Breast epithelium (tissue), 4 donors: ENCODE data around the gene NR5A2. TPM values are rescaled to one million over a fixed set of nuclear protein-coding genes. Genes with fewer than 3 reads are reported as not detected.

Experiments used
- DNase-seq, 2 donors: peaks; one replicate each; pipeline ENCODE4 v3.0.0-alpha.2; 2019; ENCODE audit warnings: low spot score in 2 of 2
- H3K27ac ChIP-seq, 2 donors: fragments of 200-600 bp; sonication (generic) in 1 of 2; one replicate each; pipeline ENCODE4 v1.5.1; 2016 to 2019; ENCODE audit warnings: mild to moderate bottlenecking in 1 of 2
- H3K27me3 ChIP-seq, 2 donors: fragments of 200-600 bp; sonication (generic) in 1 of 2; one replicate each; pipeline versions ENCODE4 v1.5.1 to v1.6.0; 2017 to 2019; ENCODE audit warnings: control low read depth in 1 of 2, mild to moderate bottlenecking in 1 of 2
- H3K36me3 ChIP-seq: fragments of 200-600 bp; one replicate; pipeline ENCODE4 v1.5.1; 2019
- H3K4me1 ChIP-seq, 2 donors: fragments of 200-600 bp; sonication (generic); one replicate each; pipeline ENCODE4 v1.5.1; 2016 to 2019; ENCODE audit warnings: control low read depth in 1 of 2
- H3K4me3 ChIP-seq, 3 donors: fragments of 200-600 bp; sonication (generic); 1 replicate in 2 of 3; 2 replicates in 1 of 3; pipeline ENCODE4 v1.5.1; 2016 to 2019; ENCODE audit warnings: mild to moderate bottlenecking in 3 of 3, moderate library complexity in 2 of 3
- H3K9me3 ChIP-seq, 2 donors: fragments of 200-600 bp; sonication (generic) in 1 of 2; one replicate each; pipeline ENCODE4 v1.5.1; 2016 to 2019; ENCODE audit warnings: control low read depth in 1 of 2
- POLR2A ChIP-seq: fragments of 450-650 bp; IDR thresholded peaks from one replicate; pipeline ENCODE4 v1.6.1; 2016; ENCODE audit warnings: antibody characterized with exemption, mild to moderate bottlenecking, moderate library complexity
- POLR2AphosphoS5 ChIP-seq, 3 donors: sonication (generic); formaldehyde crosslinking; IDR thresholded peaks; one replicate each; pipeline ENCODE4 v1.6.1; 2017; ENCODE audit warnings: antibody characterized with exemption in 3 of 3
- intact Hi-C: fragments of 100-400 bp; cut with DNase I; formaldehyde crosslinking; loops from one replicate; pipeline ENCODE4 v1.15.1; 2023; ENCODE audit warnings: low total_unique reads
- total RNA-seq, 3 donors: library from RNA; depleted of rRNA; stranded (reverse); fragments of >200 nt; gene quantifications; one replicate each; pipeline ENCODE4 v1.1.0, GENCODE V29; 2016
- TF ChIP-seq, protein P1 (sequence below), 3 donors: fragments of 450-650 bp; IDR thresholded peaks; one replicate each; pipeline ENCODE4 v1.5.1; 2016 to 2017; ENCODE audit warnings: antibody characterized with exemption in 3 of 3, mild to moderate bottlenecking in 3 of 3, moderate library complexity in 3 of 3

The NR5A2 gene
- total RNA-seq, 3 donors from 2014 or later: 4.1 to 5.6 (median 4.9) TPM

DNA sequence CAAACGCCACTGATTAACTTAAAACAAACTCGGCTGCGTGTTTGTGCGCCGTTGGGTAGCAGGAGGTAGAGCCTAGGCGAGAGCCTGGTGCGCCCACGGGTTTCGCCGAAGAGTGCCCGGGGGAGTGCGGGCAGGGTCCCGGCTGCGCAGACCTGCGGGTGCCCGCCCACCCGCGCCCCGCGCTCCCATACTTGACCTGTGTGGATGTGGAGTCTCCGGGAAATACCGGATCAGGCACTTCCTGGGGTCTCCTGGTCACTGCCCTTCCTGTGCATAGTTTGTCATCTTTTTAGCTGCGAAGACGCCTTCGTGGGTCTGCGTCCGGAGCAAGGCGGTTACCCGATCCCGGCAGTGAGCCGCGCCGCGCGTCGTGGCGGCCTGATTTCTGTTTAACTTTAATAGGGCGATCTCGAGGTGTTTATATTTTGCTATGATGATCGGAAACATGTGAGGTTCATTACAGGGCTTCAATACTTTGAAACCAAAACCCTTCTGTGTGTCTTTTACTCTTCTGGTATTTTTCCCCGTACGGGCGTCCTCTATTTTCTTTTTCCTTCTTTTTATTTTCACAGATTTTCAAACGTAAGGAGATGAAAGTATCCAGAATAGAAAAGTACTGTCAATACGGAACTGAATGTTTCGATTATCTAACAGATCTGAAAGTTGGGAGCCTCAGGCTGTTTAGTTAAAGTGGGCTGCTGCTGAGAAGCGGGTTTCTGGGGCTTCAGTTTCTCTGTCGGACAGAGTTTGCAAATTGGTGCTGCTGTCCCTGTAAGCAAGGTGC, 15.2 kb downstream of the NR5A2 start:
- H3K4me1 ChIP-seq: peaks cover 0 to 14% of the 10 kb centered on the region in 2 donors
- intact Hi-C loops: no loop called here
- H3K9me3 ChIP-seq: no peaks in the 10 kb centered on the region
- peak overlapping the region; percentile 29 to 56 for H3K27ac ChIP-seq
- TF ChIP-seq POLR2A (no peak), POLR2AphosphoS5 (IDR thresholded peaks at IDR 0.05) (no peak)
- TF ChIP-seq, protein P1, sequence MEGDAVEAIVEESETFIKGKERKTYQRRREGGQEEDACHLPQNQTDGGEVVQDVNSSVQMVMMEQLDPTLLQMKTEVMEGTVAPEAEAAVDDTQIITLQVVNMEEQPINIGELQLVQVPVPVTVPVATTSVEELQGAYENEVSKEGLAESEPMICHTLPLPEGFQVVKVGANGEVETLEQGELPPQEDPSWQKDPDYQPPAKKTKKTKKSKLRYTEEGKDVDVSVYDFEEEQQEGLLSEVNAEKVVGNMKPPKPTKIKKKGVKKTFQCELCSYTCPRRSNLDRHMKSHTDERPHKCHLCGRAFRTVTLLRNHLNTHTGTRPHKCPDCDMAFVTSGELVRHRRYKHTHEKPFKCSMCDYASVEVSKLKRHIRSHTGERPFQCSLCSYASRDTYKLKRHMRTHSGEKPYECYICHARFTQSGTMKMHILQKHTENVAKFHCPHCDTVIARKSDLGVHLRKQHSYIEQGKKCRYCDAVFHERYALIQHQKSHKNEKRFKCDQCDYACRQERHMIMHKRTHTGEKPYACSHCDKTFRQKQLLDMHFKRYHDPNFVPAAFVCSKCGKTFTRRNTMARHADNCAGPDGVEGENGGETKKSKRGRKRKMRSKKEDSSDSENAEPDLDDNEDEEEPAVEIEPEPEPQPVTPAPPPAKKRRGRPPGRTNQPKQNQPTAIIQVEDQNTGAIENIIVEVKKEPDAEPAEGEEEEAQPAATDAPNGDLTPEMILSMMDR (IDR thresholded peaks at IDR 0.05): no peak
- peak overlapping the region; percentile 37 to 58 (median 46) for H3K4me3 ChIP-seq
- H3K36me3 ChIP-seq: no peaks in the 10 kb centered on the region
- no peak for DNase-seq
- H3K27me3 ChIP-seq: peaks cover 2 to 87% of the 10 kb centered on the region in 2 donors

DNA sequence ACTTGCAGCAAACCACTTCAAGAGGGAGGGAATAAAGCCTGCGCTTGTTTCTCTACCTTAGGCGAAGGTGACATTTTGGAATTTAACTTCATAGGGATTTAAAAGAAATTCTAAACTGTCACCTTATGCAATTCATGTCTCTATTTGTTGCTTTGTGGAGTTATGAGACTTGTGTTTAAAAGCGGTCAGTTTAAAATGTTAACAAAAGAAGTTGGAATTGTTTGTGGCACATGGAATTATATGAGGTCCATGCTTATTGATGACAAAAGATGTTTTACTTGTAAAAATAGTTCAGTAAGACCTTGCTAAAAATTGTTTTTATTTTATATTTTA, 15.8 kb downstream of the NR5A2 start:
- TF ChIP-seq POLR2AphosphoS5 (IDR thresholded peaks at IDR 0.05) (no peak), POLR2A (no peak)
- TF ChIP-seq, protein P1 (IDR thresholded peaks at IDR 0.05): no peak
- H3K4me1 ChIP-seq: peaks cover 0 to 14% of the 10 kb centered on the region in 2 donors
- no peaks in the 10 kb centered on the region for H3K9me3 ChIP-seq
- H3K36me3 ChIP-seq: no peaks in the 10 kb centered on the region
- peak overlapping the region in 2 of 3 donors; percentile 46 to 58 for H3K4me3 ChIP-seq
- H3K27me3 ChIP-seq: peaks cover 2 to 81% of the 10 kb centered on the region in 2 donors
- no peak for DNase-seq
- intact Hi-C loops: no loop called here
- H3K27ac ChIP-seq: no peak overlapping the region

DNA sequence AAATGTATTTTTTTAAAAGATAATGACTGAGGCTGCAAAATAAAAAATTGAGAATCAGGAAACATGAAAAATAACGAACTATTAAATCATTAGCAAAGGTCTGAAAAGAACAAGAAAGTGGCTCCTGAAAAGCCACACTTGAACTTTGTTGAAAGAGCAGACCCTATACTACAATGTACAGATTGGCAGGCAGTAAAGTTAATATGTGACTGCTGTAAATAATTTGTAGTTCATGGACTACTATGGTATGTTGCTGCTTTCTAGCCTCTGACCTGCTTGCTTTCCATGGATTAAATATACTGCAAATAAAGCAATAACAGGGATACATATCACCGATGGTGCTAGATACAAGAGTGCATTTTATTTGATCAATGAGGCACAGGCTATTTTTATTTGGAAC, 18.6 kb downstream of the NR5A2 start:
- no peaks in the 10 kb centered on the region for H3K9me3 ChIP-seq
- H3K4me3 ChIP-seq: no peak overlapping the region
- intact Hi-C loops: no loop called here
- H3K36me3 ChIP-seq: no peaks in the 10 kb centered on the region
- H3K4me1 ChIP-seq: no peaks in the 10 kb centered on the region
- peaks cover 2 to 53% of the 10 kb centered on the region in 2 donors for H3K27me3 ChIP-seq
- DNase-seq: no peak
- no peak overlapping the region for H3K27ac ChIP-seq
- no peak for TF ChIP-seq POLR2AphosphoS5 (IDR thresholded peaks at IDR 0.05)
- TF ChIP-seq POLR2A: no peak
- TF ChIP-seq, protein P1 (IDR thresholded peaks at IDR 0.05): no peak

DNA sequence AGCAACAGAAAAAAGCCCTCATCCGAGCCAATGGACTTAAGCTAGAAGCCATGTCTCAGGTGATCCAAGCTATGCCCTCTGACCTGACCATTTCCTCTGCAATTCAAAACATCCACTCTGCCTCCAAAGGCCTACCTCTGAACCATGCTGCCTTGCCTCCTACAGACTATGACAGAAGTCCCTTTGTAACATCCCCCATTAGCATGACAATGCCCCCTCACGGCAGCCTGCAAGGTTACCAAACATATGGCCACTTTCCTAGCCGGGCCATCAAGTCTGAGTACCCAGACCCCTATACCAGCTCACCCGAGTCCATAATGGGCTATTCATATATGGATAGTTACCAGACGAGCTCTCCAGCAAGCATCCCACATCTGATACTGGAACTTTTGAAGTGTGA, 20.7 kb downstream of the NR5A2 start:
- intact Hi-C loops: no loop called here
- H3K27ac ChIP-seq: no peak overlapping the region
- no peaks in the 10 kb centered on the region for H3K4me1 ChIP-seq
- no peaks in the 10 kb centered on the region for H3K9me3 ChIP-seq
- H3K27me3 ChIP-seq: peaks cover 0 to 32% of the 10 kb centered on the region in 2 donors
- no peaks in the 10 kb centered on the region for H3K36me3 ChIP-seq
- no peak overlapping the region for H3K4me3 ChIP-seq
- TF ChIP-seq POLR2A: no peak
- TF ChIP-seq POLR2AphosphoS5 (IDR thresholded peaks at IDR 0.05): no peak
- TF ChIP-seq, protein P1 (IDR thresholded peaks at IDR 0.05): no peak
- no peak for DNase-seq

DNA sequence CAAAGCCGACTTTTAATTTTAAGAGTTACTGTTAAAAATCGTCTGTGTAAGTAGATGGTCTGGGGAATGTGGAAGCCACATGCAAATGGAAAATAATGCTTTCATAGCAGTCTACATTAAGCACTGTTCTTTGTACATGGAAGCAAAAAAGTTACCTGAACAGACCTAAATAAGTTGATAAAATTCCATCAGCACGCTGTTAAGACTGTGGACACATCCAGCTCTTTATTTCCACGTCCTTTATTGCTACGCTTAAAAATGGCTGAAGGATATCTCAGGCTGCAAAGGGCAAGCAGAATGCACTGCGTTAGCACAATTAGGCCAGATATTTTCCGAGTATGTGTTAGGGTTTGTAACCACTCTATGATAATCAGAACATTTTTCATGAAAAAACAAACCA, 22.3 kb downstream of the NR5A2 start:
- Histone ChIP-seq H3K27me3 (peaks cover 0 to 16% of the 10 kb centered on the region in 2 donors), H3K4me3 (no peak overlapping the region), H3K27ac (no peak overlapping the region), H3K4me1 (no peaks in the 10 kb centered on the region), H3K36me3 (no peaks in the 10 kb centered on the region), H3K9me3 (no peaks in the 10 kb centered on the region)
- intact Hi-C loops: no loop called here
- TF ChIP-seq POLR2AphosphoS5 (IDR thresholded peaks at IDR 0.05) (no peak), POLR2A (no peak)
- TF ChIP-seq, protein P1 (IDR thresholded peaks at IDR 0.05): no peak
- DNase-seq: no peak
